Measurements from ENCODE around the gene PARD6B.
A peak's percentile ranks its signal among the peaks of the same experiment; 100 is the strongest.
"Not testable (repeated sequence)": the region's sequence is repeated elsewhere in the genome, so short reads cannot be mapped to it uniquely, and the experiment has no call there.

PARD6B gene

DNA sequence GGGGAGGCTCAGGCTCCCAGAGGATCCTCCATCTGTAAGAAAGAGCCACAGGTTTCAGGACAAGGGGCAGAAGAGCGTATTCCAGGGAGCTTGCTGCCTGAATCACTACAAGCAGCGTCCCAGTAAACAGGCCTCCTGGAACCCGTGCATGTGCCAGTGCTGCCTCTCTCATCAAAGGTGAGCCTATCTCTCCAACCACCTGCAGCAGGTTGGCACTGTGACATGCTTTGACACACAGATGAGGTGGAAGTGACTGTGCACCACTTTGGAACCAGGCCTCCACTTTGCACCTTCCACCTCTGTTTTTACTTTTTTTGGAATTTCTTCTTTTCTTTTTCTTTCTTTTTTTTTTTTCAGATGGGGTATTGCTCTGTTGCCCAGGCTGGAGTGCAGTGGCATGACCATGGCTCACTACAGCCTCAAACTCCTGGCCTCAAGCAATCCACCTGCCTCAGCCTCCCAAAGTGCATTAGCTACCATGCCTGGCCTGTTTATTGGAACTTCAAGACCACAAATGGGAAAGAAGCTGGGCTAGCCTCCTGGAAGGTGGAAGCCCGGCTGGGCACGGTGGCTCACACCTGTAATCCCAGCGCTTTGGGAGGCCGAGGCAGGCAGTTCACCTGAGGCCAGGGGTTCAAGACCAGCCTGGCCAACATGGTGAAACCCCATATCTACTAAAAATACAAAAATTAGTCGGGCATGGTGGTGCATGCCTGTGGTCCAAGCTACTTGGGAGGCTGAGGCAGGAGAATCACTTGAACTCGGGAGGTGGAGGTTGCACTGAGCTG is 27.5 kb upstream of the PARD6B start:
- DNase-seq (ENCODE audit: low spot score) = not testable (repeated sequence)

DNA sequence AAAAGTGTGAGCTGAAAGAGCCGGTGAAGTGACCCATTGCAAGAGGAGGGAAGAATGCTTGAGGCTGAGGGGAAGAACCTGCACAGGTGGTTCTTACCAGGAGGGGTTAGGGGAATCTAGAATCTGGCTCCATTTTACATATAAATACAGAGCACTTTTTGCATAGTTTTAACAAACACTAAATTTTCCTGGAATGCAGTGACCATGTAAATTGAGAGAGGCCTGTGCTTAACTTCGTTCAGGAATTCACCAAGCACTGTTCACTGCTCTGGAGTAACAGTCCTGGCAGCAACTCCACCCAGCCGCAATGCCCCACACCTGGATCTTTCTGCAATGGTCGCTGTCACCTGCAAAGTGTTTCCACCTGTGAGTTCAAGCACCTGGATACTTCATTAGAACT is 26.9 kb upstream of the PARD6B start:
- DNase-seq (ENCODE audit: low spot score) = no peak

DNA sequence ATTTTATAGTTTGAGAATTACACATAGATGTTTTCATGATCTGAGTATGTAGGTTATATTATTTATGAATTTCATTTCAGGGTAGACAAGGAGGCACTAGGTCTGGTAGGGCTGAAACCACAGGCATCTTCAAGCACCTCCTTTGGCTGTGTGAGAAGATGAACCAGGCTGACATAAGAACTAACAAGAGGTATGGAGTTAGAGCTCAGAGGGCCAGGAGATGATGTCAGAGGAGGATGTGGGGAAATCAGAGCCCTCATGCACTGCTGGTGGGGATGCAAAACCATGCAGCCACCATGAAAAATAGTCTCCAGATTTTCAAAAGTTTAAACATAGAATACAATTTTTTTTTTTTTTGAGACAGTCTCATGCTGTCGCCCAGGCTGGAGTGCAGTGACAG is 26.4 kb upstream of the PARD6B start:
- DNase-seq (ENCODE audit: low spot score) = peak; percentile 37

DNA sequence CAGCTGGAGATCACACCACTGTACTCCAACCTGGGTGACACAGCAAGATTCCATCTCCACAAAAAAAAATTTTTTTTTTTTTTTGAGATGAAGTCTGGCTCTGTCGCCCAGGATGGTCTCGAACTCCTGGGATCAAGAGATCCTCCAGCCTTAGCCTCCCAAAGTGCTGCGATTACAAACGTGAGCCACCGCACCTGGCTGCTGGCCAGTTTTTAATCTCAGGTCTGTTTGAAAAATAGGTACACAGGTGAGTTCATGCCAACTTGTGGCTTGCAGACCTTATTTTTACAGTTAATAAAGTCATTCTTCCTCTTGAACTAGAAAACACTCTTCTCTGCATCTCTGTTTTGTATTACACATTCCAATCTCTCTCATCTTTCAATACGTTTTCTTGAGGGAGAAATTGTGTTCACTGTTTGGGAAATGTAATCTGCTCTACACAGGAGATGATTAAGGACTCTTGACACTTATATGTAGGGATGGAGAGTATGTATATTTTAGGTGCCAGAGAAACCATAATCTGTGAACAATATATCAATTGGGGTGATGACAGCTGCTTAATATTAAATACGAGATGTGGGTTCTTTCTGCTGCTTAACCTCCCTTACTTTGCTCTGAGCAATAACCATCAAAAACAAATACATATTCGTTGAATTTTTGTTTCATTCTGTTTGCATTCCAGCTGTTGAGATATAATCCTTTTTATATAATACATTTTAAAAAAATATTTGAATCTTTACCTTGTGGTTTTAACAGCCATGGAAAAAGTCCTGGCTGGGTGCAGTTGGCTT is 22.3 kb upstream of the PARD6B start:
- no peak for DNase-seq (ENCODE audit: low spot score)

DNA sequence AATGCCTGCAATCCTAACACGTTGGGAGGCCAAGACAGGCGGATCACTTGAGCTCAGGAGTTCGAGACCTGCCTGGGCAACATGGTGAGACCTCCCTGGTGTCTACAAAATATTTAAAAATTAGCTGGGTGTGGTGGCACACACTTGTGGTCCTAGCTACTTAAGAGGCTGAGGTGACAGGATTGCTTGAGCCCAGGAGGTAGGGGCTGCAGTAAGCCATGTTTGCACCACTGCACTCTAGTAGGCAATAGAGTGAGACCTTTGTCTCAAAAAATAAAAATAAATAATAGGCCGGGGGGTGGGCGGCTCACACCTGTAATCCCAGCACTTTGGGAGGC is 21.8 kb upstream of the PARD6B start:
- DNase-seq (ENCODE audit: low spot score) = no peak

DNA sequence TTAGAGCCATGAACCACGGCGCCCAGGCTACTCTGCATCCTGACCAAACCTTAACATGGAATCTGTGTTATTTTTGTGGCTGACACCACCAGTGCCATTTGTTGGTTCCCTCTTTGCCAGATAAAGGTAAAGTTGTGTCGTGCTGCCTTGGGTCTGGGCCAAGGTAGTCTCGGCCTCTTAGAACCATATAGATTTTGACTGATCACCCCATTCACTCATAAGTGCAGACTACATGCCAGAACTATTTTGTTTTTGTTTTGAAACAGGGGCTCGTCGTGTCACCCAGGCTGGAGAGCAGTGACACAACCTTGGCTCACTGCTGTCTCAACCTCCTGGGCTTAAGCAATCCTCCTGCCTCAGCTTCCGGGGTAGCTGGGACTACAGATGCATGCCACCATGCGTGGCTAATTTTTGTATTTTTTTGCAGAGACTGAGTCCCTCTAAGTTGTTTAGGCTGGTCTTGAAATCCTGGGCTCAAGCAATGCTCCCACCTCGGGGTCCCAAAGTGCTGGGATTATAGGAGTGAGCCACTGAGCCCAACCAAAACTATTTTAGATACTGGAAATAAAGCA is 20.8 kb upstream of the PARD6B start:
- DNase-seq (ENCODE audit: low spot score) = peak; percentile 59

DNA sequence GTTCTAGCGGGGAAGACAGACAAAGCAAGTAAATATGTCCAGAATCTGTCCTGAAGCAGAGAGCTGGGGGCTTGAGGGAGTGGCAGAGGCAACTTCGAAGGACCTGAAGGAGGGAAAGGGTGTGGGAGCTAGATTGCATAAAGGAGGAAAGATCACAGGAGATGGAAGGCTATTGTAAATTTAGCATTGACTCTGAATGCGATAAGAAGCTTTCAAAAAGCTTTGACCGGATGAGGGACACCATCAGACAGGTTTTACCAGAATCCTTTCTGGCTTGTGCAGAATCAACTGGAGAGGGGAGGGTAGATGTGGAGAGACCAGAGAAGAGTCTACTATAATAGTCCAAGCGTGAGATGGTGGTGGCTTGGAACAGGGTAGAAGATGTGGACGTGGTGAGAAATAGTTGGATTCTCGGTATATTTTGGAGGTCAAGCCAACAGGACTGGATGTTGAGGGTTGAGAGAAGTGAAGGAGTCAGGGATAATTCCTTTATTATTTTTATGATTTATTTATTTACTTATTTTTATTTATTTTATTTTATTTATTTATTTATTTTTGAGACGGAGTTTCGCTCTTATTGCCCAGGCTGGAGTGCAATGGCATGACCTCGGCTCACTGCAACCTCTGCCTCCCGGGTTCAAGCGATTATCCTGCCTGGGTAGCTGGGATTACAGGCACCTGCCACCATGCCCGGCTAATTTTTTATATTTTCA is 20.1 kb upstream of the PARD6B start:
- DNase-seq (ENCODE audit: low spot score) = no peak

DNA sequence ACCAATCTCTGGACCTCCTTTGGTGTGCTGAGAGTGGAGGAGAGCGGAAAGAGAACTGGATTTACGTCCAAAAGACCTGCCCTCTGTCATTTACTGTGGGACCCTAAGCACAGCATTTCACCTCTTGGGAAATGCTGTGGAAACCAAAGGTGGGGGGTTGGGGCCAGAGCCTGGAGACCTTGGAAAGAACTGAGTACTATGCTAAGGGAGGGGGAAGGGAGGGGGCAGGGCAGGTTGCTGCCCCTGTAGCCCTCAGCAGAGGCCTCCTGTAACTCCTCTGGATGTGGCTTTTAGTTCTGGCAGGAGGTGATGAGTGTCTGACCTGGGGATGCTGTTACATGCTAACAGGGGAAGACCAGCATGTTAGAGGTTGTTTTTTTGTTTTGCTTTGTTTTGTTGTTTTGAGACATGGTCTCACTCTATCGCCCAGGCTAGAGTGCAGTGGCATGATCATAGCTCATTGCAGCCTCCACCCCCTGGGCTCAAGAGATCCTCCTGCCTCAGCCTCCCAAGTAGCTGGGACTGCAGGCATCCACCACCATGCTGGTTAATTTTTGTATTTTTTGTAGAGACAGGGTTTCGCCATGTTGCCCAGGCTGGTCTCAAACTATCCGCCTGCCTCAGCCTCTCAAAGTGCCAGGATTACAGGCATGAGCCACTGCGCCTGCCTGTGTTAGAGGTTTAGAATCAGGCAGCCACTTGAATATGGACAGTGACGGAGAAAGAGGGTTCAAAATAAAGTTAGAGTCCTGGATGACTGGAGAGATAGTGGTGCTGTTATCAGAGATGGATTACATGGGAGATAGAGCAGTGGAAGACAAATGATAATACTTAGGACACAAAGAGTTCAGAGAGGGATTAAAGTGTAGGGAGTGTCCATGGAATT is 18.4 kb upstream of the PARD6B start:
- no peak for DNase-seq (ENCODE audit: low spot score)

DNA sequence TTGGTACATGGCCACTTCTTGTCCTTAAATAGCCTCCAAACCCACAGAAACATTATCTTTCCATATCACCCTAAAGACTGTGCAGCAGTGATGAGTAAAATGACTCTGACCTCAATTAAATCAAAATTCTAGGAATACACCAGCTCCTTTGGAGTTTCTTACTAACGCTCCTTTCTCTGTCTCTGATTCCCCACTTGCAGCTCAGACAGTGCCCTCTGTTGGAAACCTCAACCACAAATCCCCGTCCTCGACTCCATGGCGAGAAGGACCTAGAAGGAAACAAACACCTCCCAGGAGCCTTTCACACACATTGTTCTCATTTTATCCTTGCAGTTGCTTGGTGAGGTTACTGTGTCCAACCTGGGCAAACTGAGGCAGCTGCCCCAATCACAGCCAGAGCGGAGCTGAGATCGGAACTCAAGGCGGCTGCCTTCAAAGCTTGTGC is 17.7 kb upstream of the PARD6B start:
- DNase-seq (ENCODE audit: low spot score) = peak; percentile 39

DNA sequence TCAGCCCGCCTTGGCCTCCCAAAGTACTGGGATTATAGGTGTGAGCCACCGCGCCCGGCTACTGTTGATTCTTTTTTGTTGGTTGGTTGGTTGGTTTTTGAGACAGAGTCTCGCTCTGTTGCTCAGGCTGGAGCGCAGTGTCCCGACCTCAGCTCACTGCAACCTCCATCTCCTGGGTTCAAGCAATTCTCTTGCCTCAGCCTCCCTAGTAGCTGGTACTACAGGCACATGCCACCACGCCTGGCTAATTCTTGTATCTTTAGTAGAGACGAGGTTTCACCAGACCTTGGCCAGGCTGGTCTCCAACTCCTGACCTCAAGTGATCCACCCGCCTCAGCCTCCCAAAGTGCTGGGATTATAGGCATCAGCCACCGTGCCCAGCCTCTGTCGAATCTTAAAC is 17.0 kb upstream of the PARD6B start:
- DNase-seq (ENCODE audit: low spot score) = not testable (repeated sequence)

DNA sequence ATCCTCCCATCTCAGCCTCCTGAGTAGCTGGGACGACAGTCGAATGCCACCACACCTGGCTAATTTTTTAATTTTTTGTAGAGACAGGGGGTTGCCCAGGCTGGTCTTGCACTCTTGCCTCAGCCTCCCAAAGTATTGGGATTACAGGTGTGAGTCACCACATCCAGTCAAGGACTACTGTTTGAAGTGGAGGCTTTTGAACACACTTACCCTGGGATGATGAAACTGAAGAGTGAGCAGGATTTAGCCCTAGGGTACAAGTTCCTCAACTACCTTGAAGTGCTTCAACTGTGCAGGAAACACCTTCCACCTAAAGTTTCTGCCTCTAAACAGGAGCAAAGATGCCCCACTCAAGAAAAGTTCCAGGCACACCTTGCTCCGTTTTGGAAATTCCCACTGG is 15.7 kb upstream of the PARD6B start:
- DNase-seq (ENCODE audit: low spot score) = no peak

DNA sequence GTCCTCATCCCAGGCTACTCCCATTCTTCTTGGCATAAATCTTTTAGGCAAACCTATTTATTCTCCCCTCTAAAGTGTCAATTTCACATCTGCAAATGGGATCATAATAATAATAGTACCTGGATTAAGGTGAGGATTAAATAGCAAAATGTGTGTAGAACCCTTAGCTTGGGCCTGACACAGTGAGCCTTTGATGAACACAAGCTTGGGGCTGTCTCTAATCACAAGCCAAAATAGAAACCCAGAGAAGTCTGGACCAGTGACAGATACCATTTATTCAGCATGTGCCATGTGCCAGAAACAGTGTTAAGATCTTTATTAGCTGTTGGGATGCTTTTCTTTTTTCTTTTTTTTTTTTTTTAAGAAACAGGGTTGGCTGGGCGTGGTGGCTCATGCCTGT is 14.9 kb upstream of the PARD6B start:
- no peak for DNase-seq (ENCODE audit: low spot score)

DNA sequence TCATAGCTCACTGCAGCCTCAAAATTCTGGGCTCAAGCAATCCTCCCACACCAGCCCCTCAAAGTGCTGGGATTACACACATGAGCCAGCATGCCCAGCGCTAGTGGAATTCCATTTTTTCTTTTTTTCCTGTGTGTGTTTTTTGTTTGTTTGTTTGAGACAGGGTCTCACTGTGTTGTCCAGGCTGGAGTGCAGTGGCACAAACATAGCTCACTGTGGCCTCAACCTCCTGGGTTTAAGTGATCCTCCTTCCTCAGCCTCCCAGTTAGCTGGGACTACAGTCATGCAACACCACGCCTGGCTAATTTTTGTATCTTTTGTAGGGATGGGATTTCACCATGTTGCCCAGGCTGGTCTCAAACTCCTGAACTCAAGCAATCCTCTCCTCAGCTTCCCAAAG is 14.1 kb upstream of the PARD6B start:
- DNase-seq (ENCODE audit: low spot score) = no peak

DNA sequence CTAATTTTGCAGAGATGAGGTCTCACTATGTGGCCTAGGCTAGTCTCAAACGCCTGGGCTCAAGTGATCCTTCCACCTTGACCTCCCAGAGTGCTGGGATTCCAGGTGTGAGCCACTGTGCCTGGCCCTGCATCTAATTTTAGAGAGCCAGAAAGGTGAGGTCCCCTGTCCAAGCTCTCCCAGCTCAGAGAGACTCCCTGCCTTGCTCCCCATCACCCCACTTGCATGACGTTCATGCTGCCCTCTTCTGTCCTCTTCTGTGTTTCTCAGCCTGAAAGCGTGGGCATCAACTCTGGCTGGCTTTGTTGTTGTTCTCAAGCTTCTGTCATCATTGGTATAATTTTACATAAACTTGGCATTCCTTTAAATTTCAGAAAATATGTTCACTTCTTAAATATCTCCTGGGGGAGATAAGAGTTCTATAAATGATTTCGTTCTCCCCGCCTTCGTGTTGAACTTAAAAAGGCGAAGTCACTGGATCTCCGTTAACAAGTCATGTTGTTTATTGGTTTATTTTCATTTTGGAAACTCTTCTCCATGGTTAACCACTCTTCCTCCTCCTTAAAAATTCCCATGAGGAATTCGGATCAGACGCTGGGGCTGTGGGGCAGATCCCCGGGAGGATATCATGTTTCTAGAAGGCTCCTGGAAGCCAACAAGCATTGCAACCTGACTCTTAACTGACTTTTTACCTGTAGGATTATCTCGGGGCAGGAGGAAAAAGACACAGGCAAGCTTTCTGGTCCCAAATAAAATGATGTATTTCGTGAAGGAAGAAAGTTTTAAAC is 13.2 kb upstream of the PARD6B start:
- DNase-seq (ENCODE audit: low spot score) = no peak

DNA sequence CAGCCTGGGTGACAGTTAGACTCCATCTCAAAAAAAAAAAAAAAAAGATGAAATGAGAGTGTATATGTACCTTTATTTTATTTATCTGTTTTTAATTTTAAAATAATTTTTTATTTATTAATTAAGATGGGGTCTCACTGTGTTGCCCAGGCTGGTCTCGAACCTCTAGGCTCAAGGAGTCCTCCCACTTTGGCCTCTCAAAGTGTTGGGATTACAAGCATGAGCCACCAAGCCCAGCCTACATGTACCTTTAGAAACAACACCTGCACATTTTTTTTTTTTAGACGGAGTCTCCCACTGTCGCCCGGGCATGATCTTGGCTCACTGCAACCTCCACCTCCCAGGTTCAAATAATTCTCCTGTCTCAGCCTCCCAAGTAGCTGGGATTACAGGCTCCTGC is 12.1 kb upstream of the PARD6B start:
- no peak for DNase-seq (ENCODE audit: low spot score)

DNA sequence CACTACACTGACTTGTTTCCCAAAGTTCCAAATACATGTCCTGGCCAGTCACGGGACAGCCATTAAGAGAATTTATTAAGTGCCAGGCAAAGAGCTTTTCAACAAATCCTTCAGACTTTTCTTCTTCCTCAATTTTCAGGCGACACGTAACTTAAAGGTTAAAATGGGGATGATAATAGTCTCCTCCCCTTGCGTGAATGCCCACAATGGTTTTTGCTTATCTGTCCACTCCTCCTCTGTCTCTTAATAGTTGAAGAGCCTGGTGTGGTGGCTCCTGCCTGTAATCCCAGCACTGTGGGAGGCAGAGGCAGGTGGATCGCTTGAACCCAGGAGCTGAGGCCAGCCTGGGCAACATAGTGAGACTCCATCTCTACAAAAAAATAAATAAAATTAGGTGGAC is 11.4 kb upstream of the PARD6B start:
- DNase-seq (ENCODE audit: low spot score) = no peak

DNA sequence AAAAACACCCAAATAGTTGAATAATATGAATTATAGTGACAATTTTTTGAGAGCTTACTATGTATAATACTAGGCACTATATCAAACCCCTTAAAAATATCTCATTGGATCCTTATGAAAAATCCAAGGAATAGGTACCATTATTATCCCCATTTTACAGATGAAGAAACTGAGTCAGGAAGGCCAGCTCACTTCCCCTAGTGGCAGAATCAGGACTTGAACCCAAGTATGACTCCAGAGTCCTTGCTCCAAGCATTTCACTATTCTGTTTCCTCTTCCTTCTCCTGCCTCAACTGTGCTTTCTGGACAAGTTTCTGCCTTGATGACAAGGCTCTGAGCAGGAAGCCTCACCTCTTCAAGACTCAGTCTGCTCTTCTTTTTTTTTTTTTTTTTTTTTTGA is 10.8 kb upstream of the PARD6B start:
- no peak for DNase-seq (ENCODE audit: low spot score)

DNA sequence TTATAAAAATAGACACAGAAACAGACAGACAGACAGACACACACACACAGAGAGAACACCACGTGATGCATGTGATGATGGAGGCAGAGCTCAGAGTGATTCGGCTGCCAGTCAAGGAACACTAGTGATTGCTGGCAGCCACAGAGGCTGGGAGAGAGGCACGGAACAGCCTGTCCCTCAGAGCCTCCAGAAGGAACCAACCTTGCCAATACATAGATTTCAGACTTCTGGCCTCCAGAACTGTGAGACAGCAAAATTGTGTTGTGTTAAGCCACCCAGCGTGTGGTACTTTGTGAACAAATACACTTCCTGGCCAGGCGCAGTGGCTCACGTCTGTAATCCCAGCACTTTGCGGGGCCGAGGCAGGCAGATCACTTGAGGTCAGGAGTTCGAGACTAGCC is 9.5 kb upstream of the PARD6B start:
- DNase-seq (ENCODE audit: low spot score) = peak; percentile 54

DNA sequence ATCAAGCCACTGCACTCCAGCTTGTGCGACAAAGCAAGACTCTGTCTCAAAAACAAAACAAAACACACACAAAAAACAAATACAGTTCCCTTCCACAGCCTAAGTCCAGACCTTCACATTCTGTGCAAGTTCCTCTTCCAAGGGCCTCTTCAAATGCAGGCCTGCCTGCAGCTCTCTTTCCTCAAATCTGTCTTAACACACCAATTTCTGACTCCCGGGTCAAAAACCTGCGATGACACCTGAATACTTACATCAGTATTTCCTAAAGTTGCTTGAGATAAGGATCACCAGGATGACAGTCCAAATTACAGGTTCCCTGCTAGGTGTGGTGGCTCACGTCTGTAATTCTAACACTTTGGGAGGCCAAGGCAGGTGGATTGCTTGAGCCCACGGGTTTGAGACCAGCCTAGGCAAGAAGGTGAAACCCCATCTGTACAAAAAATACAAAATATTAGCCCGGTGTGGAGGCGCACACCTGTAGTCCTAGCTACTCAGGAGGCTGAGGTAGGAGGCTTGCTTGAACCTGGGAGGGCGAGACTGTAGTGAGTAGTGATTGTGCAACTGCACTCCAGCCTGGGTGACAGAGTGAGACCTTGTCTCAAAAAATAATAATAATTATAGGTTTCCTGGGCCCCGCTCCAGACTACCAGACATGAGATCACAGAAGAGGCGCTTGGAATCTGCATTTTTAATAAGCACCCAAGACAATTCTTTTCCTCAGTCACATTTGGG is 8.8 kb upstream of the PARD6B start:
- no peak for DNase-seq (ENCODE audit: low spot score)

DNA sequence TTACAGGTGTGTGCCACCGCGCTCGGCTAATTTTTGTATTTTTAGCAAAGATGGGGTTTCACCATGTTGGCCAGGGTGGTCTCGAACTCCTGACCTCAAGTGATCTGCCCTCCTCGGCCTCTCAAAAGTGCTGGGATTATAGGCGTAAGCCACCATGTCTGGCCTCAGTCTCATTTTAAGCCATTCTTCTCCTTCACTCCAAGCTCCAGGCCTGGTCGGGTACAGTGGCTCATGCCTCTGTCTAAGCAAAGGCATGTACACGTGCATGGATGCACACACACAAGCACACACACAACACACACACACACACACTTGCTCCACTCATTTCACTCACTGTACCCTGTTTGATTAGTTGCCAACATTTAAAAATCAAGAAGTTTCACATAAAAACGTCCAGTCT is 7.7 kb upstream of the PARD6B start:
- no peak for DNase-seq (ENCODE audit: low spot score)
